Activated CD4-positive, alpha-beta T cell treated with anti-CD3 and anti-CD28 coated beads for 36 hours (primary cell): Measurements from ENCODE around the gene SIX1. TPM values are rescaled to one million over a fixed set of nuclear protein-coding genes. Genes with fewer than 3 reads are reported as not detected.

Experiments used
- ATAC-seq: fragments of 200-7000 bp; cut with Tn5 transposase; one replicate; pipeline ENCODE4 v1.10.0; 2021; ENCODE audit warnings: mild to moderate bottlenecking, moderate library complexity
- CTCF ChIA-PET: fragments of 350-600 bp; sonication (Branson Sonifier 250); formaldehyde crosslinking; loops from one replicate; lab custom pipeline; 2021; ENCODE audit warnings: antibody characterized with exemption; lab: Charles Lee
- POLR2A ChIA-PET: fragments of 350-600 bp; sonication (Branson Sonifier 250); formaldehyde crosslinking; loops from one replicate; lab custom pipeline; 2021; ENCODE audit warnings: antibody characterized with exemption, inconsistent platforms; lab: Charles Lee
- DNase-seq: peaks from one replicate; pipeline ENCODE4 v3.0.0-alpha.2; 2020
- H3K27ac Mint-ChIP-seq: one replicate; pipeline ENCODE4 v1.8.0; 2021; ENCODE audit warnings: mixed read lengths
- H3K27me3 Mint-ChIP-seq: one replicate; pipeline ENCODE4 v1.8.0; 2021; ENCODE audit warnings: mixed read lengths
- H3K36me3 Mint-ChIP-seq: one replicate; pipeline ENCODE4 v1.8.0; 2021; ENCODE audit warnings: low read depth, mixed read lengths
- H3K4me1 Mint-ChIP-seq: one replicate; pipeline ENCODE4 v1.8.0; 2021; ENCODE audit warnings: mixed read lengths
- H3K4me3 Mint-ChIP-seq: one replicate; pipeline ENCODE4 v1.8.0; 2021; ENCODE audit warnings: mild to moderate bottlenecking, moderate library complexity, mixed read lengths
- H3K9me3 Mint-ChIP-seq: one replicate; pipeline ENCODE4 v1.8.0; 2021; ENCODE audit warnings: low read depth, mixed read lengths
- intact Hi-C, 2 experiments: fragments of 100-400 bp; cut with DNase I in 1 of 2; cut with micrococcal nuclease in 1 of 2; formaldehyde crosslinking; loops; one replicate each; pipeline versions ENCODE4 v1.14.2 to v1.15.1; 2022 to 2024; cut with DNase I, micrococcal nuclease
- total RNA-seq, 2 experiments: library from RNA; stranded (reverse); gene quantifications; one replicate each; pipeline ENCODE4 v1.2.3, GENCODE V29; 2021

Gene SIX1
- total RNA-seq, 2 experiments from 2014 or later, result not detected

DNA sequence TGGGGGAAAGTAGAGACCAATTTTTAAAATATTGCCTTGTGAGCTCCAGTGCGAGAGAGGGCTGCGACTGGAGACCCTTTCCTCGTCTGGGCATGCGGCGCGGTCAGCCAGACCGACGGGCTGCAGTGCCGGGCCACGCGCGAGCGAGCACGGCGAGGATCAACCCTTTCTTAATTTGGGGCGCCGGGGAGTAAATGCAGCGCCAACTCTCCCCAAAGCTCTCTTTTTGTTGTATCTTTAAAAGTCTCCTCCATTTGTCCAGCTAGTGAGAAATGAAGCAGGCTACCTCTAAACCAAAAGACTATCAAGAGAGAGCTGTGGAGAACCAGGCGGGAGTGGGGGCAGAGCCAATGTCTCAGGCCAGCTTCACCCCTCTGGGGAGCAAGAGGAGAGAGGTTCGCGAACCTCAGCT is 1.4 kb downstream of the SIX1 start:
- H3K4me3 Mint-ChIP-seq, result peak overlapping the region; percentile 39
- ChIA-PET POLR2A (no interaction called here), CTCF (interaction anchor here (0.7 to 1.1 kb wide), 2 partner anchors 16 to 88 kb away, joined by 3 read pairs; no protein-coding TSS in a partner anchor)
- no peaks in the 10 kb centered on the region for H3K36me3 Mint-ChIP-seq
- no peak for DNase-seq
- no peaks in the 10 kb centered on the region for H3K9me3 Mint-ChIP-seq
- peaks cover 43% of the 10 kb centered on the region for H3K4me1 Mint-ChIP-seq
- intact Hi-C loops, result loop anchor here in 1 of 2 experiments (1.0 kb wide), 1 partner anchor 12 kb away; no protein-coding TSS in a partner anchor
- H3K27me3 Mint-ChIP-seq, result peaks cover 84% of the 10 kb centered on the region
- no peak for ATAC-seq
- H3K27ac Mint-ChIP-seq, result no peak overlapping the region

GRCh38 chr14:60647081-60647836 is 2.0 kb downstream of the SIX1 start:
- H3K27me3 Mint-ChIP-seq, result peaks cover 83% of the 10 kb centered on the region
- no peaks in the 10 kb centered on the region for H3K36me3 Mint-ChIP-seq
- peaks cover 39% of the 10 kb centered on the region for H3K4me1 Mint-ChIP-seq
- ChIA-PET CTCF (interaction anchor here (0.7 to 1.2 kb wide), 2 partner anchors 15 to 89 kb away, joined by 3 to 4 read pairs; no protein-coding TSS in a partner anchor), POLR2A (no interaction called here)
- intact Hi-C loops, result no loop called here
- no peak overlapping the region for H3K27ac Mint-ChIP-seq
- no peak for ATAC-seq
- no peaks in the 10 kb centered on the region for H3K9me3 Mint-ChIP-seq
- peak overlapping the region; percentile 39 for H3K4me3 Mint-ChIP-seq
- peak; percentile 33 for DNase-seq

- no peak overlapping the region for H3K27ac Mint-ChIP-seq
- DNase-seq, result no peak
- no peak overlapping the region for H3K4me3 Mint-ChIP-seq
- POLR2A ChIA-PET, result interaction anchor here (0.7 kb wide), 2 partner anchors 363 to 460 kb away, joined by 3 to 4 read pairs; no protein-coding TSS in a partner anchor
- no peaks in the 10 kb centered on the region for H3K9me3 Mint-ChIP-seq
- ATAC-seq, result no peak
- no peaks in the 10 kb centered on the region for H3K36me3 Mint-ChIP-seq
- intact Hi-C loops, result no loop called here
- peaks cover 81% of the 10 kb centered on the region for H3K27me3 Mint-ChIP-seq
- peaks cover 37% of the 10 kb centered on the region for H3K4me1 Mint-ChIP-seq
- CTCF ChIA-PET, result interaction anchor here (1.2 kb wide), 1 partner anchor 14 kb away, joined by 4 read pairs; no protein-coding TSS in a partner anchor
Observed at GRCh38 chr14:60646226-60646818, 3.0 kb downstream of the SIX1 start.

GRCh38 chr14:60645126-60645741 is 4.0 kb downstream of the SIX1 start:
- ATAC-seq, result no peak
- Mint-ChIP-seq H3K9me3 (no peaks in the 10 kb centered on the region), H3K4me1 (peaks cover 38% of the 10 kb centered on the region), H3K27me3 (peaks cover 79% of the 10 kb centered on the region), H3K4me3 (no peak overlapping the region), H3K27ac (no peak overlapping the region), H3K36me3 (no peaks in the 10 kb centered on the region)
- no peak for DNase-seq
- POLR2A ChIA-PET, result no interaction called here
- CTCF ChIA-PET, result interaction anchor here (1.0 to 1.5 kb wide), 4 partner anchors 10 to 640 kb away, joined by 3 to 5 read pairs (median 3); no protein-coding TSS in a partner anchor
- intact Hi-C loops, result no loop called here

GRCh38 chr14:60644666-60645065 is 4.6 kb downstream of the SIX1 start:
- ChIA-PET POLR2A (no interaction called here), CTCF (interaction anchor here (1.0 to 1.5 kb wide), 4 partner anchors 9 to 641 kb away, joined by 3 to 5 read pairs (median 3); no protein-coding TSS in a partner anchor)
- intact Hi-C loops, result no loop called here
- H3K27me3 Mint-ChIP-seq, result peaks cover 79% of the 10 kb centered on the region
- no peaks in the 10 kb centered on the region for H3K9me3 Mint-ChIP-seq
- H3K36me3 Mint-ChIP-seq, result no peaks in the 10 kb centered on the region
- ATAC-seq (no peak), DNase-seq (no peak)
- H3K4me3 Mint-ChIP-seq, result no peak overlapping the region
- no peak overlapping the region for H3K27ac Mint-ChIP-seq
- H3K4me1 Mint-ChIP-seq, result peaks cover 38% of the 10 kb centered on the region

GRCh38 chr14:60643463-60644314 is 5.6 kb downstream of the SIX1 start:
- DNase-seq, result no peak
- intact Hi-C loops, result loop anchor here in 1 of 2 experiments (1.0 to 2.0 kb wide), 2 partner anchors 9 to 135 kb away; partner anchors contain the start of gene SIX6
- H3K4me3 Mint-ChIP-seq, result no peak overlapping the region
- peaks cover 82% of the 10 kb centered on the region for H3K27me3 Mint-ChIP-seq
- H3K9me3 Mint-ChIP-seq, result no peaks in the 10 kb centered on the region
- H3K36me3 Mint-ChIP-seq, result no peaks in the 10 kb centered on the region
- ChIA-PET CTCF (interaction anchor here (0.7 to 2.2 kb wide), 4 partner anchors 19 to 619 kb away, joined by 3 to 6 read pairs (median 4); no protein-coding TSS in a partner anchor), POLR2A (no interaction called here)
- peaks cover 35% of the 10 kb centered on the region for H3K4me1 Mint-ChIP-seq
- ATAC-seq, result no peak
- no peak overlapping the region for H3K27ac Mint-ChIP-seq

DNA sequence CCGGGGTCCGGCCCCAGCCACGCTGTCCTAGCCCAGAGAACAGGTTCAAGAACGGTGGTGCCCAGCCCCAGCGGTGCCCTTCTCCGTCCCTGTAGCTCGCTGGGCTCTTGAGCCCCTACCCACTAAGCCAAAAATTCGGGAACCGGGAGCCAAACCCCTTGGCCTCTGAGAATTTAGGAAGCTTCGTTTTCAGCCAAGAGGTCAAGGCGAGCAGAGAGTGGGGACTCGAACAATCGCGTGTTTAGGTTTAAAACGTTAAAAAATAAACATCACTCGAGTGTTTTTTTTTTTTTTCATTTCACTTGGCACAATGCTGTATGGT is 6.2 kb downstream of the SIX1 start:
- POLR2A ChIA-PET, result no interaction called here
- ATAC-seq, result no peak
- CTCF ChIA-PET, result interaction anchor here (0.7 to 2.2 kb wide), 2 partner anchors 127 to 620 kb away, joined by 3 to 6 read pairs; no protein-coding TSS in a partner anchor
- Mint-ChIP-seq H3K4me3 (no peak overlapping the region), H3K27ac (no peak overlapping the region), H3K27me3 (peaks cover 84% of the 10 kb centered on the region), H3K4me1 (peaks cover 35% of the 10 kb centered on the region), H3K36me3 (no peaks in the 10 kb centered on the region), H3K9me3 (no peaks in the 10 kb centered on the region)
- intact Hi-C loops, result loop anchor here in 1 of 2 experiments (1.0 to 2.0 kb wide), 2 partner anchors 9 to 134 kb away; partner anchors contain the start of gene SIX6
- DNase-seq, result no peak

DNA sequence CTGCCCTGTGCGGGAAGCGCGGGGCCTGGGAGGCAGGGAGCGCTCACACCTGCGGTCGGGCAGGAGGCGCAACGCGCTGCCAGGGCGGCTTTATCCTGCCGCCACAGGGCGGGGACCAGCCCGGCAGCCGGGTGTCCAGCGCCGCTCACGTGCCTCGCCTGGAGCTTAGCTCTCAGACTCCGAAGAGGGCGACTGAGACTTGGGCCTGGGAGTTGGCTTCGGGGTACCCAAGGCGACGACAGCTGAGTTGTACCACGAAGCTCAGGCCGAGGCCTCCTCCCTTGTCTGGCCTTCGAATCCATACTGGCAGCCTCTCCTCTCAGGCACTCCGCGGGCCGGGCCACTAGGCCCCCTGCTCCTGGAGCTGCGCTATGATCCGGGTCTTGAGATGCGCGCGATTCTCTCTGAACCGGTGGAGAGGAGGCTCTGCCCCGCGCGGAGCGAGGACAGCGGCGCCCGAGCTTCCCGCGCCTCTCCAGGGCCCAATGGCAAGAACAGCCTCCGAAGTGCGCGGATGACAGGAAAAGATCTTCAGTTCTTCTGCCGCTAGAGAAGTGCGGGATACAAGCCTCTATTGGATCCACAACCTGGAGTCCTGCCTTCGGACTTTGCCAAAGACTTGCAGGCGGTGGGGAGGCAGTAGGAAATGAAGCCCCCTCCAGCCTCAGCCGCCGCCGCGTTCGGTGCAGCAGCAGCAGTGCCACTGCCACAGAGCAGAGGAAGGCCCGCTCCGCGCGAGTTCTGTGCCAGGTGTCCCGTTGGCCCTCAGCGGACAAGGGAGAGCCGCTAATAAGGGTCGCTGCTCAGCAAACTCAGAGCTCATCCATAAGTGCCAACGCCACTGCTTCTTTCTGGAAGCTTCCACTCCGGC is 6.8 kb downstream of the SIX1 start:
- H3K4me3 Mint-ChIP-seq, result no peak overlapping the region
- ATAC-seq (peak; percentile 33), DNase-seq (peak; percentile 22)
- H3K9me3 Mint-ChIP-seq, result no peaks in the 10 kb centered on the region
- H3K27me3 Mint-ChIP-seq, result peaks cover 81% of the 10 kb centered on the region
- POLR2A ChIA-PET, result interaction anchor here (0.6 kb wide), 1 partner anchor 119 kb away, joined by 3 read pairs; no protein-coding TSS in a partner anchor
- no peak overlapping the region for H3K27ac Mint-ChIP-seq
- H3K36me3 Mint-ChIP-seq, result no peaks in the 10 kb centered on the region
- intact Hi-C loops, result loop anchor here in 1 of 2 experiments (1.0 to 2.0 kb wide), 2 partner anchors 10 to 134 kb away; partner anchors contain the start of gene SIX6
- CTCF ChIA-PET, result interaction anchor here (0.9 to 2.2 kb wide), 3 partner anchors 12 to 383 kb away, joined by 3 to 6 read pairs (median 3); no protein-coding TSS in a partner anchor
- peaks cover 32% of the 10 kb centered on the region for H3K4me1 Mint-ChIP-seq

GRCh38 chr14:60641742-60642269 is 7.5 kb downstream of the SIX1 start:
- DNase-seq, result no peak
- no peaks in the 10 kb centered on the region for H3K9me3 Mint-ChIP-seq
- H3K27me3 Mint-ChIP-seq, result peaks cover 78% of the 10 kb centered on the region
- ChIA-PET POLR2A (interaction anchor here (0.6 kb wide), 1 partner anchor 120 kb away, joined by 3 read pairs; no protein-coding TSS in a partner anchor), CTCF (interaction anchor here (0.9 to 2.2 kb wide), 3 partner anchors 13 to 384 kb away, joined by 3 to 6 read pairs (median 3); no protein-coding TSS in a partner anchor)
- no peaks in the 10 kb centered on the region for H3K36me3 Mint-ChIP-seq
- no peak for ATAC-seq
- intact Hi-C loops, result loop anchor here (2.0 kb wide), 2 partner anchors 15 to 133 kb away; partner anchors contain the start of gene SIX6 (in 1 of the 2)
- peaks cover 28% of the 10 kb centered on the region for H3K4me1 Mint-ChIP-seq
- no peak overlapping the region for H3K27ac Mint-ChIP-seq
- H3K4me3 Mint-ChIP-seq, result no peak overlapping the region
